Measurements from ENCODE around the gene CRX. TPM values are rescaled to one million over a fixed set of nuclear protein-coding genes. Genes with fewer than 3 reads are reported as not detected.
A peak's percentile ranks its signal among the peaks of the same experiment; 100 is the strongest.
"Not testable (repeated sequence)": the region's sequence is repeated elsewhere in the genome, so short reads cannot be mapped to it uniquely, and the experiment has no call there.

The CRX gene
- total and polyA plus RNA-seq, 5 experiments from 2014 or later: not detected

GRCh38 chr19:47789811-47790210 is 31.9 kb upstream of the CRX start:
- H3K4me1 Mint-ChIP-seq, ATAC-seq, H3K4me3 Mint-ChIP-seq, H3K27me3 Mint-ChIP-seq, H3K27ac Mint-ChIP-seq, H3K9me3 Mint-ChIP-seq: not testable (repeated sequence)
- DNase-seq: peak in 1 of 10 donors; percentile 14
- POLR2A ChIA-PET: interaction anchor here (0.6 kb wide), 1 partner anchor 76 kb away, joined by 6 read pairs; no protein-coding TSS in a partner anchor
- peaks cover 0 to 17% (median 3%) of the 10 kb centered on the region in 3 donors for H3K36me3 Mint-ChIP-seq

GRCh38 chr19:47790398-47790814 is 31.3 kb upstream of the CRX start:
- H3K4me1 Mint-ChIP-seq: peaks cover 2 to 8% (median 7%) of the 10 kb centered on the region in 4 donors
- DNase-seq (peak; percentile 64 to 91 (median 78)), ATAC-seq (peak; percentile 77 to 93)
- peaks cover 0 to 1% (median under 1%) of the 10 kb centered on the region in 5 donors for H3K27me3 Mint-ChIP-seq
- POLR2A ChIA-PET: no interaction called here
- peak overlapping the region in 1 of 10 donors; percentile 14 for H3K4me3 Mint-ChIP-seq
- peaks cover 0 to 11% (median 2%) of the 10 kb centered on the region in 3 donors for H3K36me3 Mint-ChIP-seq
- no peak overlapping the region for H3K27ac Mint-ChIP-seq
- no peaks in the 10 kb centered on the region for H3K9me3 Mint-ChIP-seq

- H3K9me3 Mint-ChIP-seq: no peaks in the 10 kb centered on the region
- H3K27ac Mint-ChIP-seq: no peak overlapping the region
- POLR2A ChIA-PET: no interaction called here
- DNase-seq (no peak), ATAC-seq (no peak)
- H3K27me3 Mint-ChIP-seq: peaks cover 0 to 4% (median 3%) of the 10 kb centered on the region in 5 donors
- H3K36me3 Mint-ChIP-seq: no peaks in the 10 kb centered on the region
- peaks cover 2 to 8% (median 7%) of the 10 kb centered on the region in 4 donors for H3K4me1 Mint-ChIP-seq
- H3K4me3 Mint-ChIP-seq: no peak overlapping the region
These were observed 29.1 kb upstream of the CRX start for GRCh38 chr19:47792616-47793015.

GRCh38 chr19:47794526-47794925 is 27.2 kb upstream of the CRX start:
- DNase-seq (no peak), ATAC-seq (no peak)
- POLR2A ChIA-PET: no interaction called here
- Mint-ChIP-seq H3K9me3 (peaks cover 0 to 5% (median 0%) of the 10 kb centered on the region in 9 donors), H3K27ac (no peak overlapping the region), H3K4me1 (peaks cover 0 to 3% (median under 1%) of the 10 kb centered on the region in 4 donors), H3K36me3 (no peaks in the 10 kb centered on the region), H3K27me3 (peaks cover 0 to 16% (median 7%) of the 10 kb centered on the region in 5 donors), H3K4me3 (no peak overlapping the region)

DNA sequence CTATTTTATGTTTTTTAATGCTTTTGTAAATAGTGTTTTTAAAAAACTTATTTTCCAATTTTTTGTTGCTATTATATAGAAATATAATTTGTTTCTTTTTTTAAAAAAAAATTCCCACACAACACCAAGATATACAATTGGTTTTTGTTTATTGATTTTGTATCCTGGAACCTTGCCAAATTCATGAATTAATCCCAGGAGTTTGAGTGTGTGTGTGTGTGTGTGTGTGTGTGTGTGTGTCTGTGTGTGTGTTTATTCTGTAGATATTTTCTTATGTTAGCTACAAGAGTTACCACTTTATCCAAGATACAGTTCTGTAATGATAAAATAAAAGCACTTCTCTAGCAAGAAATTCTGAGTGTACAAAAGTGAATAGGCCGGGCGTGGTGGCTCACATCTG is 25.0 kb upstream of the CRX start:
- no peak overlapping the region for H3K4me3 Mint-ChIP-seq
- DNase-seq (no peak), ATAC-seq (no peak)
- POLR2A ChIA-PET: no interaction called here
- peaks cover 0 to 8% (median 3%) of the 10 kb centered on the region in 9 donors for H3K9me3 Mint-ChIP-seq
- H3K27ac Mint-ChIP-seq: no peak overlapping the region
- H3K36me3 Mint-ChIP-seq: peaks cover 0 to 5% (median 0%) of the 10 kb centered on the region in 3 donors
- H3K4me1 Mint-ChIP-seq: no peaks in the 10 kb centered on the region
- H3K27me3 Mint-ChIP-seq: peaks cover 0 to 16% (median 7%) of the 10 kb centered on the region in 5 donors

GRCh38 chr19:47797996-47798903 is 23.5 kb upstream of the CRX start:
- Mint-ChIP-seq H3K36me3 (peaks cover 0 to 5% (median 0%) of the 10 kb centered on the region in 3 donors), H3K9me3 (peaks cover 0 to 8% (median 3%) of the 10 kb centered on the region in 9 donors), H3K4me3 (no peak overlapping the region), H3K4me1 (no peaks in the 10 kb centered on the region), H3K27ac (peak overlapping the region in 1 of 10 donors; percentile 20), H3K27me3 (peaks cover 0 to 16% (median 7%) of the 10 kb centered on the region in 5 donors)
- POLR2A ChIA-PET: no interaction called here
- ATAC-seq (no peak), DNase-seq (peak in 1 of 10 donors; percentile 9)

DNA sequence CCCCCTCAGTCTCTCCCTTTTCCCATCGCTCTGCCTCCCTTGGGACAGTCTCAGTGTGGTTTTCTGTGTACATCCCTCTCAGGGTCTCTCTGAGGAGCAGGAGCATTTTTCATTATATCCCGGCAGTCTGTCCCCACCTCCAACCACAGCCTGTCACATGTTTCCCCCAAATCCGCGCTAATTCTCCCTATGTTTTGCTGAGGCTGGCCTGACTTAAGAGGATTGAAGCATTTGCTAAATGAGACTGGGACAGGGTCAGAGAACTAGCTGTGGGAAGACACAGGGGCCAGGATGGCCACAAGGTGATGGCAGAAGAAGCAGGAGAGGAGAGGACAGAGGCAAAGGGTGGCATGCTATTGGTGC is 22.9 kb upstream of the CRX start:
- H3K27ac Mint-ChIP-seq: peak overlapping the region in 1 of 10 donors; percentile 20
- ATAC-seq (no peak), DNase-seq (peak in 1 of 10 donors; percentile 0)
- H3K36me3 Mint-ChIP-seq: peaks cover 0 to 5% (median 0%) of the 10 kb centered on the region in 3 donors
- POLR2A ChIA-PET: interaction anchor here (0.6 kb wide), 1 partner anchor 315 kb away, joined by 3 read pairs; no protein-coding TSS in a partner anchor
- no peaks in the 10 kb centered on the region for H3K4me1 Mint-ChIP-seq
- peaks cover 0 to 16% (median 7%) of the 10 kb centered on the region in 5 donors for H3K27me3 Mint-ChIP-seq
- H3K4me3 Mint-ChIP-seq: no peak overlapping the region
- H3K9me3 Mint-ChIP-seq: peaks cover 0 to 8% (median 3%) of the 10 kb centered on the region in 9 donors

GRCh38 chr19:47801270-47801669 is 20.5 kb upstream of the CRX start:
- Mint-ChIP-seq H3K4me3 (no peak overlapping the region), H3K9me3 (peaks cover 0 to 8% (median 3%) of the 10 kb centered on the region in 9 donors), H3K27me3 (peaks cover 0 to 15% (median 4%) of the 10 kb centered on the region in 5 donors), H3K36me3 (peaks cover 0 to 5% (median 0%) of the 10 kb centered on the region in 3 donors), H3K27ac (no peak overlapping the region), H3K4me1 (no peaks in the 10 kb centered on the region)
- DNase-seq (peak in 1 of 10 donors; percentile 14), ATAC-seq (no peak)
- POLR2A ChIA-PET: no interaction called here

GRCh38 chr19:47802521-47803043 is 19.2 kb upstream of the CRX start:
- DNase-seq (peak in 1 of 10 donors; percentile 44), ATAC-seq (no peak)
- Mint-ChIP-seq H3K9me3 (peaks cover 0 to 8% (median 3%) of the 10 kb centered on the region in 9 donors), H3K27ac (no peak overlapping the region), H3K4me1 (no peaks in the 10 kb centered on the region), H3K4me3 (no peak overlapping the region), H3K36me3 (peaks cover 0 to 5% (median 0%) of the 10 kb centered on the region in 3 donors), H3K27me3 (peaks cover 0 to 18% (median 3%) of the 10 kb centered on the region in 5 donors)
- POLR2A ChIA-PET: no interaction called here

DNA sequence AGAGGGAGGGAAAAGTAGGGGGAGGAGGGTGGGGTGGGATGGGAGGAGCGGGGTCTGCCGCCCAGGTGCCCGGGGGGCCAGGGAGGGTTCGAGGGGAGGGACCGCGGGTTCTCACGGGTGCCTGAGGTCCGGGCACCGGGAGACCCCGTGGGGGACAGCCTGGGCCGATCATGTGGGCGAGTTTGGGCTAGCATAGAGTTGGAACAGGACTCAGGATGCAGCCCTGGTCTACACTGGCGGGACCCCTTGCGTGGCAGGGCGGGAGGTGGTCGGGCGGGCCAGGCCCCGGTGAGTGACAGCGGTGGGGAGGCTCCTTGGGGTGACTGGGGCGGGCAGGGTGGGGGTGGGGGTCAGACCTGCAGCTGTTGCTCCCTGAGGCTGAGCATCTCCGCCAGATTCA is 18.6 kb upstream of the CRX start:
- H3K36me3 Mint-ChIP-seq, H3K27ac Mint-ChIP-seq, ATAC-seq, H3K4me1 Mint-ChIP-seq, POLR2A ChIA-PET, H3K4me3 Mint-ChIP-seq, H3K9me3 Mint-ChIP-seq: not testable (repeated sequence)
- H3K27me3 Mint-ChIP-seq: peaks cover 0 to 16% (median 1%) of the 10 kb centered on the region in 5 donors
- DNase-seq: peak in 1 of 10 donors; percentile 2

DNA sequence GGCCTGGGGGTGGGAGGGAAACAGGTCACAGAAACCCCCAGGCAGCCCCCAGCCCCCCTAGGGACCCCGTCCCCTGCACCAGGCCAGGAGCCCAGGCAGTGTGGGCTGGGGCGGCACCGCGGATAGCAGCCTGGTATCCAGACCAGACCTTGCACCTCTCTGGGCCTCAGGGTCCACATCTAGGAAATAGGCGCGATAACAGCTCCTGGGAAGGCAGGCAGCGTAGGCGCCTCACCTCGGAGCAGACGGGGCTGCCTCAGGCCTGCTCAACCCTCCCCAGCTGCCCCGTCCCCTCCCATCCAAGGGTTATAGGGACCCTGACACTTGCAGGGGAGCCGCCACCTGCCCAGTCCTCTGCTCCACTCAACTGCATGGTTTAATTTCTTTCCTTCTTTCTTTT is 18.1 kb upstream of the CRX start:
- DNase-seq: peak in 1 of 10 donors; percentile 27
- H3K4me3 Mint-ChIP-seq, H3K9me3 Mint-ChIP-seq, H3K4me1 Mint-ChIP-seq, H3K36me3 Mint-ChIP-seq, POLR2A ChIA-PET, ATAC-seq, H3K27ac Mint-ChIP-seq: not testable (repeated sequence)
- H3K27me3 Mint-ChIP-seq: peaks cover 0 to 11% (median 0%) of the 10 kb centered on the region in 5 donors

DNA sequence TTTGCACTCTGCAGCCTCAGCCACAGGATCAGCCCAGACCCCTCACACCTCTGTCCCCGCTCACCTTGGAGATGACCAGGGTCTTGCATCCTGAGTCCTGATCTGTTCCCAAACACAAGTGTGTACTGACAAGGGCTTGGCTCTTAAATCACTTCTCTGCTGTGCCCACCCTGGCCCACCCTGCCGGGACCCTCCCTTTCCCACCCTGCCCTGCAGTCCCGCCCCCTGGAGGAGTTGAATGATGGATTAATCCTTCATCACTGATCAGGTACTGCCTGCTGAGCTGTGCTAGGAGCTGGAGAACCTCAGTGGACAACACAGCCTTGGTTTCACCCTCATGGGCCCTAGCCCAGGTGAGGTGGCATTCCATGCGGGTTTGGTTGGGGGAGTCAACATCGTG is 17.3 kb upstream of the CRX start, which contains the start of gene TPRX1:
TSS of gene TPRX1 (minus strand) at position 101 of the 400 bp plus-strand sequence. CDS start at position 89, 12 bp downstream.
- not testable (repeated sequence) for H3K36me3 Mint-ChIP-seq

DNA sequence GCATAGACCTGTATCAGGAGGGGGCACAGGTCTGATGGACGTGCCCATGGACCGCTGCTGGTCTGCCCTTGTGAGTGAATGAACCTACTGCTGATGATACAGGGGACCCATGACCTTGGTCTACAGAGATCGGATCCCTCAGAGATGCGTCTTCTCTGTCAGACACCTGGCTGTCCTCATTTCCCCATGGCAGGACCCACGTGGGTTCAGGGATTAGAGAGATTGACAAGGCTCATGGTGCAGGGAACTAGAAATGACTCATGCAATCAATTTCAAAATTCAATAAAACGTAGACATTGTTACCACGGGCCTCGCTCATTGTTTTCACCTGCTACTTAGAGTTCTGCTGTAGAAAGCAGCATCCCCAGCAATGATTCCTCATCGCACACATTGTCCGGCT is 16.4 kb upstream of the CRX start:
- Mint-ChIP-seq H3K36me3 (peaks cover 0 to 5% (median 0%) of the 10 kb centered on the region in 3 donors), H3K4me3 (no peak overlapping the region), H3K27me3 (peaks cover 0 to 5% (median 0%) of the 10 kb centered on the region in 5 donors), H3K4me1 (no peaks in the 10 kb centered on the region), H3K27ac (no peak overlapping the region), H3K9me3 (peaks cover 0 to 6% (median 0%) of the 10 kb centered on the region in 9 donors)
- POLR2A ChIA-PET: no interaction called here
- ATAC-seq (no peak), DNase-seq (peak in 1 of 10 donors; percentile 47)

More for the DNA sequence above, 17.3 kb upstream of the CRX start, which contains the start of gene TPRX1:
- H3K4me3 Mint-ChIP-seq, H3K27me3 Mint-ChIP-seq, H3K9me3 Mint-ChIP-seq, POLR2A ChIA-PET, H3K4me1 Mint-ChIP-seq, H3K27ac Mint-ChIP-seq, ATAC-seq: not testable (repeated sequence)
- peak in 1 of 10 donors; percentile 34 for DNase-seq

Measured in naive thymus-derived CD8-positive, alpha-beta T cell (primary cell).